Measurements from ENCODE around the gene ESCO1. TPM values are rescaled to one million over a fixed set of nuclear protein-coding genes. Genes with fewer than 3 reads are reported as not detected.

The ESCO1 gene
- total and polyA plus RNA-seq, 2 of the 13 experiments (the other 11 are each of a cell fraction or from before 2014, with no cell fraction given): 6.3 to 19.4 TPM

DNA sequence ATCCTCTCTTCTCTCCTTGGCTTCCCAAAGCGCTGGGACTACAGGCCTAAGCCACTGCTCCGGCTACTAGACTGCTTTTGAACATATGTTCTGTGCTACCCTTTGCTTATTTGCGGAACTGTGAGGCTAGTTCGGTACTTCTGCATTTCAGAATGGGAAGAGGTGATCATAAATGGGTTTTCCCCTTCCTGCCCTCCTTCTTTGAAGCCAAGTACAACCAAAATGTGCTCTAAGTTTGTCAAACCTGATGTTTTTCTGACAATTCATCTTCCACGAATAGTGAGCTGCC, 1.7 kb upstream of the ESCO1 start:
- POLR2A ChIA-PET: no interaction called here
- DNase-seq (ENCODE audit: low spot score) (no peak), ATAC-seq (no peak), FAIRE-seq (no peak)
- no peak overlapping the region for H3K4me2 ChIP-seq (ENCODE audit: low read depth, low read length)
- no peaks in the 10 kb centered on the region for H3K9me3 ChIP-seq (ENCODE audit: low read length)
- H2AFZ ChIP-seq (ENCODE audit: low read length): no peak overlapping the region
- no TSS peak for BruUV-seq (replicated peaks)
- no peak overlapping the region for H3K9ac ChIP-seq (ENCODE audit: insufficient read depth, low read depth, low read length)
- CTCF ChIA-PET (ENCODE audit: low intra/inter-chr PET ratio, low total read pairs): no interaction called here
- 0 out of 2 replicates have a peak, but pooled peaks cover 3% of the 10 kb centered on the region for H4K20me1 ChIP-seq (ENCODE audit: insufficient read depth, low read length)
- in situ Hi-C loops (cut with HindIII; ENCODE audit: extremely low pct_ligation_motif_present, low pct_unique_long_range_greater_than_20kb) (no loop called here), intact Hi-C loops (cut with micrococcal nuclease; ENCODE audit: unreplicated experiment) (no loop called here)
- H3K4me1 ChIP-seq (ENCODE audit: insufficient read depth, low read length): peaks cover 36% of the 10 kb centered on the region
- WGBS (ENCODE audit: low lambda C conversion rate): 94% methylated on average over 5 of the region's 5 CpGs
- no peaks in the 10 kb centered on the region; a peak in 1 of 5 replicates for H3K27me3 ChIP-seq (ENCODE audit: control insufficient read depth in 1 of 2, insufficient read depth in 2 of 2, low read length in 2 of 2)
- H3K36me3 ChIP-seq (replicated peaks in 1 of 2; ENCODE audit: control insufficient read depth in 1 of 2, insufficient read depth in 2 of 2, low read length in 2 of 2): no peaks in the 10 kb centered on the region
- TF ChIP-seq, protein P1, sequence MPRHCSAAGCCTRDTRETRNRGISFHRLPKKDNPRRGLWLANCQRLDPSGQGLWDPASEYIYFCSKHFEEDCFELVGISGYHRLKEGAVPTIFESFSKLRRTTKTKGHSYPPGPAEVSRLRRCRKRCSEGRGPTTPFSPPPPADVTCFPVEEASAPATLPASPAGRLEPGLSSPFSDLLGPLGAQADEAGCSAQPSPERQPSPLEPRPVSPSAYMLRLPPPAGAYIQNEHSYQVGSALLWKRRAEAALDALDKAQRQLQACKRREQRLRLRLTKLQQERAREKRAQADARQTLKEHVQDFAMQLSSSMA (CRISPR knock-in tag; IDR thresholded peaks at IDR 0.05): no peak
- no peak for TF ChIP-seq TCF12 (IDR thresholded peaks at IDR 0.05)
- no peak for TF ChIP-seq TCF12 (CRISPR knock-in tag; IDR thresholded peaks at IDR 0.05)
- TF ChIP-seq SMAD9 (CRISPR knock-in tag; IDR thresholded peaks at IDR 0.05): no peak
- TF ChIP-seq RNF2 (conservative IDR thresholded peaks at IDR 0.05; ENCODE audit: low read depth): no peak
- TF ChIP-seq LCORL (IDR thresholded peaks at IDR 0.05): no peak
- TF ChIP-seq LCORL (CRISPR knock-in tag; IDR thresholded peaks at IDR 0.05): no peak
- TF ChIP-seq SETDB1 (CRISPR knock-in tag; IDR thresholded peaks at IDR 0.05; ENCODE audit: borderline replicate concordance): no peak
- TF ChIP-seq POLR2AphosphoS2 (IDR thresholded peaks at IDR 0.05; ENCODE audit: low read depth, low read length): no peak
- TF ChIP-seq, protein P2, sequence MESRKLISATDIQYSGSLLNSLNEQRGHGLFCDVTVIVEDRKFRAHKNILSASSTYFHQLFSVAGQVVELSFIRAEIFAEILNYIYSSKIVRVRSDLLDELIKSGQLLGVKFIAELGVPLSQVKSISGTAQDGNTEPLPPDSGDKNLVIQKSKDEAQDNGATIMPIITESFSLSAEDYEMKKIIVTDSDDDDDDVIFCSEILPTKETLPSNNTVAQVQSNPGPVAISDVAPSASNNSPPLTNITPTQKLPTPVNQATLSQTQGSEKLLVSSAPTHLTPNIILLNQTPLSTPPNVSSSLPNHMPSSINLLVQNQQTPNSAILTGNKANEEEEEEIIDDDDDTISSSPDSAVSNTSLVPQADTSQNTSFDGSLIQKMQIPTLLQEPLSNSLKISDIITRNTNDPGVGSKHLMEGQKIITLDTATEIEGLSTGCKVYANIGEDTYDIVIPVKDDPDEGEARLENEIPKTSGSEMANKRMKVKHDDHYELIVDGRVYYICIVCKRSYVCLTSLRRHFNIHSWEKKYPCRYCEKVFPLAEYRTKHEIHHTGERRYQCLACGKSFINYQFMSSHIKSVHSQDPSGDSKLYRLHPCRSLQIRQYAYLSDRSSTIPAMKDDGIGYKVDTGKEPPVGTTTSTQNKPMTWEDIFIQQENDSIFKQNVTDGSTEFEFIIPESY (CRISPR knock-in tag; IDR thresholded peaks at IDR 0.05): no peak
- no peak for TF ChIP-seq ZNF138 (CRISPR knock-in tag; IDR thresholded peaks at IDR 0.05; ENCODE audit: low read depth)
- TF ChIP-seq ZNF451 (CRISPR knock-in tag; IDR thresholded peaks at IDR 0.05): no peak
- TF ChIP-seq, protein P3, sequence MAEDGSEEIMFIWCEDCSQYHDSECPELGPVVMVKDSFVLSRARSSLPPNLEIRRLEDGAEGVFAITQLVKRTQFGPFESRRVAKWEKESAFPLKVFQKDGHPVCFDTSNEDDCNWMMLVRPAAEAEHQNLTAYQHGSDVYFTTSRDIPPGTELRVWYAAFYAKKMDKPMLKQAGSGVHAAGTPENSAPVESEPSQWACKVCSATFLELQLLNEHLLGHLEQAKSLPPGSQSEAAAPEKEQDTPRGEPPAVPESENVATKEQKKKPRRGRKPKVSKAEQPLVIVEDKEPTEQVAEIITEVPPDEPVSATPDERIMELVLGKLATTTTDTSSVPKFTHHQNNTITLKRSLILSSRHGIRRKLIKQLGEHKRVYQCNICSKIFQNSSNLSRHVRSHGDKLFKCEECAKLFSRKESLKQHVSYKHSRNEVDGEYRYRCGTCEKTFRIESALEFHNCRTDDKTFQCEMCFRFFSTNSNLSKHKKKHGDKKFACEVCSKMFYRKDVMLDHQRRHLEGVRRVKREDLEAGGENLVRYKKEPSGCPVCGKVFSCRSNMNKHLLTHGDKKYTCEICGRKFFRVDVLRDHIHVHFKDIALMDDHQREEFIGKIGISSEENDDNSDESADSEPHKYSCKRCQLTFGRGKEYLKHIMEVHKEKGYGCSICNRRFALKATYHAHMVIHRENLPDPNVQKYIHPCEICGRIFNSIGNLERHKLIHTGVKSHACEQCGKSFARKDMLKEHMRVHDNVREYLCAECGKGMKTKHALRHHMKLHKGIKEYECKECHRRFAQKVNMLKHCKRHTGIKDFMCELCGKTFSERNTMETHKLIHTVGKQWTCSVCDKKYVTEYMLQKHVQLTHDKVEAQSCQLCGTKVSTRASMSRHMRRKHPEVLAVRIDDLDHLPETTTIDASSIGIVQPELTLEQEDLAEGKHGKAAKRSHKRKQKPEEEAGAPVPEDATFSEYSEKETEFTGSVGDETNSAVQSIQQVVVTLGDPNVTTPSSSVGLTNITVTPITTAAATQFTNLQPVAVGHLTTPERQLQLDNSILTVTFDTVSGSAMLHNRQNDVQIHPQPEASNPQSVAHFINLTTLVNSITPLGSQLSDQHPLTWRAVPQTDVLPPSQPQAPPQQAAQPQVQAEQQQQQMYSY (CRISPR knock-in tag; IDR thresholded peaks at IDR 0.05): no peak
- TF ChIP-seq FOXA1 (IDR thresholded peaks at IDR 0.05): no peak
- no peak for TF ChIP-seq FOXA1 (CRISPR knock-in tag; IDR thresholded peaks at IDR 0.05)
- TF ChIP-seq ZNF773 (CRISPR knock-in tag; IDR thresholded peaks at IDR 0.05; ENCODE audit: borderline replicate concordance): no peak
- TF ChIP-seq ZNF510 (CRISPR knock-in tag; IDR thresholded peaks at IDR 0.05; ENCODE audit: low read depth): no peak
- TF ChIP-seq ZNF761 (CRISPR knock-in tag; conservative IDR thresholded peaks at IDR 0.05): no peak
- TF ChIP-seq GABPA (IDR thresholded peaks at IDR 0.05; ENCODE audit: low read depth, low read length): no peak
- no peak for TF ChIP-seq GABPA (CRISPR knock-in tag; IDR thresholded peaks at IDR 0.05; ENCODE audit: low read depth)
- TF ChIP-seq, protein P4, sequence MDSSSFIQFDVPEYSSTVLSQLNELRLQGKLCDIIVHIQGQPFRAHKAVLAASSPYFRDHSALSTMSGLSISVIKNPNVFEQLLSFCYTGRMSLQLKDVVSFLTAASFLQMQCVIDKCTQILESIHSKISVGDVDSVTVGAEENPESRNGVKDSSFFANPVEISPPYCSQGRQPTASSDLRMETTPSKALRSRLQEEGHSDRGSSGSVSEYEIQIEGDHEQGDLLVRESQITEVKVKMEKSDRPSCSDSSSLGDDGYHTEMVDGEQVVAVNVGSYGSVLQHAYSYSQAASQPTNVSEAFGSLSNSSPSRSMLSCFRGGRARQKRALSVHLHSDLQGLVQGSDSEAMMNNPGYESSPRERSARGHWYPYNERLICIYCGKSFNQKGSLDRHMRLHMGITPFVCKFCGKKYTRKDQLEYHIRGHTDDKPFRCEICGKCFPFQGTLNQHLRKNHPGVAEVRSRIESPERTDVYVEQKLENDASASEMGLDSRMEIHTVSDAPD (CRISPR knock-in tag; IDR thresholded peaks at IDR 0.05): no peak
- H3K4me3 ChIP-seq (replicated peaks in 1 of 3; ENCODE audit: insufficient read depth in 1 of 3, low read depth in 2 of 3, low read length in 3 of 3): no peak overlapping the region
- H3K27ac ChIP-seq (ENCODE audit: extremely low read length, insufficient read depth, low read length): no peak overlapping the region
- H3K79me2 ChIP-seq (ENCODE audit: insufficient read depth, low read length): peaks cover 26% of the 10 kb centered on the region
